Duodenal mucosa (tissue), 2 donors: ENCODE measurements around the gene OTOP3.
"Not testable (repeated sequence)": the region's sequence is repeated elsewhere in the genome, so short reads cannot be mapped to it uniquely, and the experiment has no call there.

Experiments
- H3K27ac ChIP-seq: one replicate; pipeline ENCODE4 v1.7.0; 2013; ENCODE audit warnings: low read depth, low read length
- H3K27me3 ChIP-seq, 2 donors: one replicate each; pipeline ENCODE4 v1.7.0; 2013; ENCODE audit warnings: low read length in 2 of 2, control low read depth in 1 of 2; ENCODE audit not compliant: insufficient read depth in 2 of 2, control insufficient read depth in 1 of 2
- H3K36me3 ChIP-seq, 2 donors: one replicate each; pipeline ENCODE4 v1.7.0; 2013; ENCODE audit warnings: low read length in 2 of 2, control low read depth in 1 of 2; ENCODE audit not compliant: insufficient read depth in 2 of 2, control insufficient read depth in 1 of 2
- H3K4me1 ChIP-seq, 2 donors: one replicate each; pipeline ENCODE4 v1.7.0; 2013; ENCODE audit warnings: low read length in 2 of 2, control low read depth in 1 of 2; ENCODE audit not compliant: insufficient read depth in 2 of 2, control insufficient read depth in 1 of 2
- H3K4me3 ChIP-seq, 2 donors: one replicate each; pipeline ENCODE4 v1.7.0; 2013; ENCODE audit warnings: low read length in 2 of 2, low read depth in 1 of 2
- H3K9ac ChIP-seq, 2 donors: one replicate each; pipeline ENCODE4 v1.7.0; 2013; ENCODE audit warnings: low read length in 2 of 2, low read depth in 1 of 2
- H3K9me3 ChIP-seq, 2 donors: one replicate each; pipeline ENCODE4 v1.7.0; 2013; ENCODE audit warnings: low read length in 2 of 2, control low read depth in 1 of 2; ENCODE audit not compliant: control insufficient read depth in 1 of 2

The OTOP3 gene

DNA sequence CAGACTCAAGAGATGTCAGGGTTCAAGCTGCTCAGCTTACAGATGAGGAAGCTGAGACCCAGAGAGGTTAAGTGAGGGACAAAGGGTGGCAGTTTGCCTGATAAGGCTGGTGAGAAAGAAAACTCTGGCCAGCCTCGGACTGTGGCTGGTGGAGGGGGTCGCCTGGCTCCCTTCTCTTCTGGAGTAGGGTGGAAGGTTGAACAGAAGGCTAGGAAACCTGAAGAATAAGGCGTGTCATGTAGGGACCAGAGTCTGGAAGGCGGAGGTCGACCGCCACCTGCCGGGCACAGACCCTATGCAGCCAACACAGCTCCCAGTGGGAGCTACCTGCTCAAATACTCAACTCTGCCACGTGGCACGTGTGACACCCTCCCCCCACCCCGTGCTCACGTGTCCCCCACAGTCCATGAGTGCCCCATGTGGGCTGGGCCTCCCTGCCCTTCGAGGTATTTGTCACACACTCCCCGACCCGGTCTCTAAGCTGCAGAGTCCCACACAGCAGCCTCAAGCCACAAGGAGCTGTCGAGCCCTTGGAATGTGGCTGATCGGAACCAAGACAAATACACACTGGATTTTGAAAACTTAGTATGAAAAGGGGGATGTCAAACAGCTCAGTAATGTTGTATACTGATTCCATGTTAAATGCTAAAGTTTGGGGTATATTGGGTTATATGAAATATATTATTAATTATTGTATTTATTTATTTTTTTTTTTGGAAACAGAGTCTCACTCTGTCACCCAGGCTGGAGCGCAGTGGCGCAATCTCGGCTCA, 25.1 kb downstream of the OTOP3 start:
- H3K9me3 ChIP-seq, result no peaks in the 10 kb centered on the region
- no peak overlapping the region for H3K4me3 ChIP-seq
- H3K9ac ChIP-seq, result no peak overlapping the region
- H3K4me1 ChIP-seq, result peaks cover 6 to 13% of the 10 kb centered on the region in 2 donors
- H3K27me3 ChIP-seq, result no peaks in the 10 kb centered on the region
- H3K27ac ChIP-seq, result no peak overlapping the region
- peaks cover 12 to 45% of the 10 kb centered on the region in 2 donors for H3K36me3 ChIP-seq

- Histone ChIP-seq H3K27ac (no peak overlapping the region), H3K27me3 (no peaks in the 10 kb centered on the region), H3K4me3 (no peak overlapping the region), H3K9me3 (no peaks in the 10 kb centered on the region), H3K4me1 (peaks cover 6 to 13% of the 10 kb centered on the region in 2 donors), H3K9ac (no peak overlapping the region), H3K36me3 (peaks cover 8 to 36% of the 10 kb centered on the region in 2 donors)
Observed at GRCh38 chr17:74961657-74962350, 26.1 kb downstream of the OTOP3 start.

DNA sequence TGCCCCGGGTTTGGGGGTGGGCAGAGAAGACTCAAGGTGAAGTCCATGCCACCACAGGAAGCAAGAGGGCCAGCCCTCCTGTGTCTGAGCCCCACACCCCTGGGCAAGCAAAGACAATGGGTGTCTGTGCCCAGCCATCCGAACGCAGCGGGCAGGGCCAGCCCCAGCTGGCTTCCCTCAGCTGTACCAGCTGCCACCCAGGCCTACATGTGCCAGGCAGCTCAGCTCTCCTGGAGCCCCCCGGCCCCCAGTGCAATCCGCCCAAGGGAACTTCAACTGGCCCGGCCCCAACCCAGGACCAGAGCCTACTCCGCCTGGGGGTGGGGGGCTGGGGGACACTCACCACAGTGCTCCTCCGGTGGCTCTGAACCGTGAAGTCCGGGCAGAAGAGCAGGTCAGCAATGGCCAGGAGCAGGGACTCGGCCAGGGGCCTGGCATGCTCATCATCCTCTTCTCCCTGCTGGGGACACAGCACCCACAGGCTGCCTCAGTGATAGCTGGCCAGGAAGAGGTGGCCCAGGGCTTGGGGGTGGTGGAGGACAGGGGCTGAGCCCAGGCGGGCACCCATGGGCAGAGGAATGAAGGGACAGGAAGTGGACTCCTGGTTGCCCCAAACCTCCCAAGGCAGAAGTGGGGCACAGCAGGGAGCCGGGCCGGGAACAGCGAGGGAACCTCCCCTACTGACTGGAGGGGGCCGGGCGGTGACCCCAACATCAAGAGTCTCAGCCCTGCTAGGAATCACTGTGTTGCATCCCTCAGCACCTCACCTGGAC, 27.1 kb downstream of the OTOP3 start:
- Histone ChIP-seq H3K9ac (no peak overlapping the region), H3K36me3 (peaks cover 7 to 34% of the 10 kb centered on the region in 2 donors), H3K4me1 (peaks cover 6 to 13% of the 10 kb centered on the region in 2 donors), H3K9me3 (no peaks in the 10 kb centered on the region), H3K4me3 (no peak overlapping the region), H3K27me3 (no peaks in the 10 kb centered on the region), H3K27ac (no peak overlapping the region)

- Histone ChIP-seq H3K36me3 (peaks cover 7 to 34% of the 10 kb centered on the region in 2 donors), H3K4me3 (no peak overlapping the region), H3K27me3 (no peaks in the 10 kb centered on the region), H3K9ac (no peak overlapping the region), H3K9me3 (no peaks in the 10 kb centered on the region), H3K27ac (no peak overlapping the region), H3K4me1 (peaks cover 12 to 19% of the 10 kb centered on the region in 2 donors)
Observed at GRCh38 chr17:74963656-74964055, 28.0 kb downstream of the OTOP3 start.

DNA sequence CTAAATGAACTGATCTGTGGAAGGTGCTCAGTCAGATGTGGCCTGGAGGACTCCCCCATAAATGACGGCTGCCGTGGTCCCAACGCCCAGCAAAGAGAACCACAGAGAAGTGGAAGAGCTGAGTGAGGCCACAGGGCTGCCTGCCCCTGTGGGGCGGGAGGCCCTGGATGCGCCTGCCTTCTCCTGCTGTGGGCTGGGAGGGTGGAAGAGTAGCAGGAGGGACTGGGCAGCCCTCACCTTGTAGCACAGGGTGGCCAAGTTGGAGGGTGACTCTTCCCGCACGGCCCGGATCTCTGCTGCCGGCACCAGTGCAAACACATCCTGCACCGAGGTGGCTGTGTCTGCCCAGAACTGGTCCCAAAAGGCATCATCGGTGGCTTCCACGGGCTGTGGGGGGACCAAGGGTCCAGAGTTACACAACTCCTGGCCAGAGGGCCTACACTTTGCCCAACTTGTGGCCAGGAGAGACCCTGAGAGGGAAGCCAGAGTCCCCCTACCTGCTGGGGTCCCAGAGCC, 28.6 kb downstream of the OTOP3 start:
- no peaks in the 10 kb centered on the region for H3K9me3 ChIP-seq
- peaks cover 7 to 34% of the 10 kb centered on the region in 2 donors for H3K36me3 ChIP-seq
- peaks cover 16 to 25% of the 10 kb centered on the region in 2 donors for H3K4me1 ChIP-seq
- H3K9ac ChIP-seq, result no peak overlapping the region
- H3K4me3 ChIP-seq, result no peak overlapping the region
- no peaks in the 10 kb centered on the region for H3K27me3 ChIP-seq
- H3K27ac ChIP-seq, result no peak overlapping the region

DNA sequence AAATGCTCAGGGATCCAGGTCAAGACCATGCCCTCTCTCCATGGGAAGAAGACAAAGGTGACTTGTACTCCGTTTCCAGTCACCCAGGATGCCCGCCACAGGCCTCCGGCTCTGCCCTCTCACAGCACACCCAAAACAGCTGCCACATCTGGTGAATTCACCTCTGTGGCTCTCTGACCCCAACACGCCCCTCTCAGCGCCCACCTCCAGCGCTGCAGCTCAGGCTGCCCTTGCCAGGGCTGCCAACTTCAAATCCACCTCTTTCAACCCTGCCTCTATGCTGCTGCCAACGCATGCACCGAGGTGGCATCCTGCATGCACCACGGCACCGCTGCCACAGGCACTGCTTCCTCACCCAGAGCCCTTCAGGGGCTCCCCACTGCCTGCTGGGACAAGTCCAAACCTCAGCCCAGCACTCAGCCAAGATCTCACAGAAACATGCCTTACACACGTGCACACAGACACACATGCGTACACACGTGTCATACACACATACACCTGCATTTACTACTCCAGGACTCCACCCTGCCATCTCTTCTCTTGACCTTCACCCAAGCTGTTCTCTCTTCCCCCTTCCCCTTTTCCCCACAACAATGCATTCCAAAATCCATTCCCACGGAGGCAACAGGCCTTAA, 29.4 kb downstream of the OTOP3 start:
- Histone ChIP-seq H3K9me3 (no peaks in the 10 kb centered on the region), H3K27me3 (no peaks in the 10 kb centered on the region), H3K4me1 (peaks cover 15 to 29% of the 10 kb centered on the region in 2 donors), H3K4me3 (no peak overlapping the region), H3K9ac (no peak overlapping the region), H3K27ac (no peak overlapping the region), H3K36me3 (peaks cover 5 to 28% of the 10 kb centered on the region in 2 donors)

GRCh38 chr17:74968361-74968780, 32.7 kb downstream of the OTOP3 start:
- peak overlapping the region; percentile 23 to 57 for H3K9ac ChIP-seq
- H3K27me3 ChIP-seq, result peaks cover 0 to 4% of the 10 kb centered on the region in 2 donors
- H3K4me1 ChIP-seq, result peaks cover 25 to 50% of the 10 kb centered on the region in 2 donors
- peak overlapping the region; percentile 31 for H3K27ac ChIP-seq
- peaks cover 0 to 8% of the 10 kb centered on the region in 2 donors for H3K36me3 ChIP-seq
- H3K4me3 ChIP-seq, result peak overlapping the region in 1 of 2 donors; percentile 46
- no peaks in the 10 kb centered on the region for H3K9me3 ChIP-seq

- H3K9ac ChIP-seq, H3K27ac ChIP-seq, H3K27me3 ChIP-seq, H3K4me3 ChIP-seq, H3K36me3 ChIP-seq, H3K9me3 ChIP-seq: not testable (repeated sequence)
- H3K4me1 ChIP-seq, result peaks cover 25 to 56% of the 10 kb centered on the region in 2 donors
Observed at GRCh38 chr17:74969501-74969900, 33.8 kb downstream of the OTOP3 start.

DNA sequence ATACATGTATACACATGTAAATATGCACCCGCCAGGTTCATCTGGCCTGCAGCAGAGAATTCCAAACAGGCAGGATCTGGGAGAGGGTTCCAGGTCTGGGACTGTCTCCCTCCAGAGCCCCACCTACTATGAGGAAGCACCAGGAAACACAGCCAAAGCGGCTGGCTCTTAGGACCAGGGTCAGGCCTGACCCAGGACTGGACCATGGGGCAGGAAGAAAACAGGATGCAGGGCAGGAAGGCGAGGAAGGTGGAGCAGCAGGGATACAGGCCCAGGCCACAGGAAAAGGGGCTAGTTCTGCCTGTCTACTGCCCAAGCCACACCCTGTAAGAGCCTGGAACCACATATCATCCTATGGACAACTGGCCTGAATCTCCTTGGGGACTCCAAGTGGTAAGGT, 34.7 kb downstream of the OTOP3 start:
- Histone ChIP-seq H3K27me3 (peaks cover 0 to 4% of the 10 kb centered on the region in 2 donors), H3K4me3 (peak overlapping the region; percentile 75 to 78), H3K27ac (peak overlapping the region; percentile 15), H3K9me3 (no peaks in the 10 kb centered on the region), H3K4me1 (peaks cover 28 to 53% of the 10 kb centered on the region in 2 donors), H3K36me3 (no peaks in the 10 kb centered on the region), H3K9ac (peak overlapping the region; percentile 71 to 91)
